CD4-positive, alpha-beta T cell treated with Interleukin-12 subunit alpha and Interleukin-12 subunit beta, for 1 hour (primary cell): ENCODE measurements around the gene N4BP2L1.

Experiments used
- DNase-seq: peaks from one replicate; pipeline ENCODE4 v3.0.0-alpha.2; 2020

N4BP2L1 gene

GRCh38 chr13:32427852-32428580, at the start of gene N4BP2L1:
N4BP2L1 (minus strand) TSS chr13:32428130; CDS start chr13:32428082, 48 bp downstream.
- peak; percentile 91 for DNase-seq

- DNase-seq = no peak
Measured at GRCh38 chr13:32476892-32477291, 49.0 kb upstream of the N4BP2L1 start.

GRCh38 chr13:32476021-32476731, 48.2 kb upstream of the N4BP2L1 start:
- no peak for DNase-seq

GRCh38 chr13:32474999-32475792, 47.3 kb upstream of the N4BP2L1 start:
- no peak for DNase-seq

- DNase-seq = no peak
Measured at GRCh38 chr13:32473650-32474049, 45.7 kb upstream of the N4BP2L1 start.

- DNase-seq = no peak
Measured at GRCh38 chr13:32472194-32472621, 44.3 kb upstream of the N4BP2L1 start.

- DNase-seq = no peak
Measured at GRCh38 chr13:32471187-32471922, 43.4 kb upstream of the N4BP2L1 start.

GRCh38 chr13:32468502-32469142, 40.7 kb upstream of the N4BP2L1 start:
- no peak for DNase-seq

GRCh38 chr13:32456591-32456990, 28.7 kb upstream of the N4BP2L1 start:
- no peak for DNase-seq

GRCh38 chr13:32455594-32455903, 27.6 kb upstream of the N4BP2L1 start:
- no peak for DNase-seq

- no peak for DNase-seq
Measured at GRCh38 chr13:32454886-32455593, 27.1 kb upstream of the N4BP2L1 start.

GRCh38 chr13:32453981-32454380, 26.1 kb upstream of the N4BP2L1 start:
- DNase-seq = no peak

GRCh38 chr13:32448972-32449371, 21.0 kb upstream of the N4BP2L1 start:
- DNase-seq = no peak

- DNase-seq = no peak
Measured at GRCh38 chr13:32447894-32448623, 20.1 kb upstream of the N4BP2L1 start.

- DNase-seq = no peak
Measured at GRCh38 chr13:32446773-32447465, 19.0 kb upstream of the N4BP2L1 start.

- no peak for DNase-seq
Measured at GRCh38 chr13:32446220-32446619, 18.3 kb upstream of the N4BP2L1 start.

GRCh38 chr13:32445461-32445860, 17.5 kb upstream of the N4BP2L1 start:
- no peak for DNase-seq

- peak; percentile 57 for DNase-seq
Measured at GRCh38 chr13:32443111-32443510, 15.2 kb upstream of the N4BP2L1 start.

- DNase-seq = no peak
Measured at GRCh38 chr13:32438871-32439270, 10.9 kb upstream of the N4BP2L1 start.

- DNase-seq = no peak
Measured at GRCh38 chr13:32432856-32433255, 4.9 kb upstream of the N4BP2L1 start.
